HCT116 (cell line): ENCODE results near the gene SPTBN4. TPM values are rescaled to one million over a fixed set of nuclear protein-coding genes. Genes with fewer than 3 reads are reported as not detected.
A peak's percentile ranks its signal among the peaks of the same experiment; 100 is the strongest.

Source experiments
- ATAC-seq: fragments of 200-7000 bp; cut with Tn5 transposase; 2 replicates; pipeline ENCODE4 v1.9.1; 2020; ENCODE audit warnings: mild to moderate bottlenecking, moderate library complexity
- BruUV-seq: library from RNA; stranded (reverse); fragments of 400-500 nt; replicated peaks from 2 replicates; lab custom pipeline; 2021; lab: Mats Ljungman, UMichigan
- CTCF ChIA-PET: fragments of 300-600 bp; sonication (Branson Sonifier 250); formaldehyde crosslinking; loops from one replicate; lab custom pipeline; 2021; ENCODE audit warnings: antibody characterized with exemption; lab: Charles Lee
- POLR2A ChIA-PET: fragments of 300-600, 350-600 bp; sonication (Branson Sonifier 250); formaldehyde crosslinking; loops from one replicate; lab custom pipeline; 2021; ENCODE audit warnings: antibody characterized with exemption; lab: Charles Lee
- RAD21 ChIA-PET, 2 experiments: fragments of 300-600 bp; sonication (Branson Sonifier 250); formaldehyde crosslinking; loops; one replicate each; lab custom pipeline; 2023; ENCODE audit warnings: low total read pairs in 2 of 2; ENCODE audit not compliant: uncharacterized antibody in 2 of 2, unreplicated experiment in 2 of 2, low non-redundant PET in 1 of 2; lab: Charles Lee
- DNase-seq: peaks from one replicate; pipeline ENCODE4 v3.0.0-alpha.2; 2010; ENCODE audit warnings: low read depth, low spot score
- H2AFZ ChIP-seq: fragments of 200-600 bp; shearing (Covaris generic), sonication (generic); 2 replicates; pipeline ENCODE4 v1.6.1; 2017; ENCODE audit warnings: low read depth, mixed run types, mixed read lengths, antibody characterized with exemption, low read length; ENCODE audit not compliant: poor library complexity, severe bottlenecking
- H3K27ac ChIP-seq: 2 replicates; pipeline ENCODE4 v1.5.1; 2012; ENCODE audit warnings: low read depth, low read length
- H3K27me3 ChIP-seq: fragments of 200-600 bp; sonication (generic); 2 replicates; pipeline ENCODE4 v1.6.1; 2016; ENCODE audit warnings: mixed run types, low read length, mixed read lengths; ENCODE audit not compliant: insufficient read depth
- H3K36me3 ChIP-seq, 2 experiments: fragments of 200-500 bp in 1 of 2; fragments of 200-600 bp in 1 of 2; sonication (Bioruptor generic) in 1 of 2; sonication (generic) in 1 of 2; 2 replicates each; pipeline versions ENCODE4 v1.5.1 to v1.6.1; 2014 to 2016; ENCODE audit warnings: low read length in 2 of 2, inconsistent platforms in 1 of 2, mixed read lengths in 1 of 2, mixed run types in 1 of 2; ENCODE audit not compliant: insufficient read depth in 2 of 2, control insufficient read depth in 1 of 2
- H3K4me1 ChIP-seq, 2 experiments: fragments of 200-600 bp in 1 of 2; sonication (generic) in 1 of 2; 2 replicates each; pipeline versions ENCODE4 v1.5.1 to v1.6.1; 2012 to 2017; ENCODE audit warnings: low read length in 2 of 2, inconsistent platforms in 1 of 2, mild to moderate bottlenecking in 1 of 2, mixed read lengths in 1 of 2, mixed run types in 1 of 2, moderate library complexity in 1 of 2; ENCODE audit not compliant: insufficient read depth in 2 of 2, control insufficient read depth in 1 of 2
- H3K4me2 ChIP-seq: fragments of 200-600 bp; sonication (generic); 2 replicates; pipeline ENCODE4 v1.6.1; 2017; ENCODE audit warnings: mixed run types, low read length, mixed read lengths
- H3K4me3 ChIP-seq, 2 experiments: fragments of 200-600 bp in 1 of 2; sonication (generic) in 1 of 2; replicated peaks in 1 of 2; 2 replicates each; pipeline ENCODE4 v1.5.1; 2011 to 2016; ENCODE audit warnings: low read length in 2 of 2, control low read depth in 1 of 2, low read depth in 1 of 2, mild to moderate bottlenecking in 1 of 2, mixed read lengths in 1 of 2, mixed run types in 1 of 2
- H3K79me2 ChIP-seq: fragments of 200-600 bp; sonication (generic); 2 replicates; pipeline ENCODE4 v1.6.1; 2017; ENCODE audit warnings: mild to moderate bottlenecking, mixed run types, low read length, moderate library complexity, mixed read lengths; ENCODE audit not compliant: insufficient read depth
- H3K9ac ChIP-seq: fragments of 200-600 bp; sonication (generic); 2 replicates; pipeline ENCODE4 v1.6.1; 2016; ENCODE audit warnings: low read length, mixed read lengths
- H3K9me2 ChIP-seq: fragments of 200-600 bp; sonication (generic), shearing (Covaris generic); 2 replicates; pipeline ENCODE4 v1.6.1; 2017; ENCODE audit warnings: mixed run types, mild to moderate bottlenecking, moderate library complexity; ENCODE audit not compliant: insufficient read depth
- H3K9me3 ChIP-seq, 2 experiments: fragments of 200-500 bp in 1 of 2; fragments of 200-600 bp in 1 of 2; sonication (Bioruptor generic) in 1 of 2; sonication (generic) in 1 of 2; 2 replicates each; pipeline ENCODE4 v1.6.1; 2014 to 2017; ENCODE audit warnings: low read length in 2 of 2, mixed read lengths in 2 of 2, inconsistent platforms in 1 of 2, low read depth in 1 of 2, mild to moderate bottlenecking in 1 of 2, mixed run types in 1 of 2, moderate library complexity in 1 of 2; ENCODE audit not compliant: control insufficient read depth in 1 of 2, insufficient read depth in 1 of 2
- H4K20me1 ChIP-seq: fragments of 200-600 bp; sonication (generic), shearing (Covaris generic); 2 replicates; pipeline ENCODE4 v1.6.1; 2017; ENCODE audit warnings: mixed run types, mild to moderate bottlenecking, moderate library complexity; ENCODE audit not compliant: insufficient read depth
- CTCF ChIP-seq, 3 experiments: fragments of 200-600 bp in 1 of 3; sonication (generic) in 1 of 3; IDR thresholded peaks in 2 of 3; conservative IDR thresholded peaks in 1 of 3; 2 replicates each; pipeline ENCODE4 v1.5.1; 2012 to 2017; ENCODE audit warnings: low read depth in 2 of 3, low read length in 2 of 3, antibody characterized with exemption in 1 of 3, borderline replicate concordance in 1 of 3, control low read depth in 1 of 3, mild to moderate bottlenecking in 1 of 3, mixed read lengths in 1 of 3, mixed run types in 1 of 3, moderate library complexity in 1 of 3; ENCODE audit not compliant: insufficient read depth in 1 of 3
- EGR1 ChIP-seq: IDR thresholded peaks from 2 replicates; pipeline ENCODE4 v1.6.1; 2012; ENCODE audit warnings: low read depth
- FOSL1 ChIP-seq: IDR thresholded peaks from 2 replicates; pipeline ENCODE4 v1.6.1; 2012; ENCODE audit warnings: low read depth
- POLR2AphosphoS5 ChIP-seq: IDR thresholded peaks from 2 replicates; pipeline ENCODE4 v1.6.1; 2011; ENCODE audit warnings: mild to moderate bottlenecking, low read depth, low read length, moderate library complexity
- RAD21 ChIP-seq: IDR thresholded peaks from 2 replicates; pipeline ENCODE4 v1.6.1; 2012; ENCODE audit warnings: low read depth, mild to moderate bottlenecking
- SP1 ChIP-seq: IDR thresholded peaks from 2 replicates; pipeline ENCODE4 v1.6.1; 2012; ENCODE audit warnings: low read depth
- SRF ChIP-seq: IDR thresholded peaks from 2 replicates; pipeline ENCODE4 v1.6.1; 2012; ENCODE audit warnings: low read depth
- intact Hi-C: fragments of 100-400 bp; cut with micrococcal nuclease; formaldehyde crosslinking; loops from 2 replicates; pipeline ENCODE4 v1.10.0; 2022
- total RNA-seq: library from RNA; stranded (reverse); gene quantifications from one replicate; pipeline ENCODE4 v1.2.1, GENCODE V29; 2021; ENCODE audit not compliant: unreplicated experiment

SPTBN4 gene
- total RNA-seq, 1 experiment from 2014 or later = 4.6 TPM

GRCh38 chr19:40529093-40529954 is 62.5 kb downstream of the SPTBN4 start:
- RAD21 ChIA-PET = no interaction called here
- intact Hi-C loops = loop anchor here (10.0 kb wide), 2 partner anchors 225 to 385 kb away; no protein-coding TSS in a partner anchor
- no peaks in the 10 kb centered on the region for H3K79me2 ChIP-seq
- peak overlapping the region; percentile 22 for H3K9ac ChIP-seq
- peaks cover 0 to 4% of the 10 kb centered on the region in 2 experiments; a peak in 1 of 4 replicates for H3K36me3 ChIP-seq
- no peaks in the 10 kb centered on the region for H4K20me1 ChIP-seq
- POLR2A ChIA-PET = no interaction called here
- DNase-seq = peak; percentile 78
- peaks cover 22 to 29% of the 10 kb centered on the region in 2 experiments for H3K4me1 ChIP-seq
- H3K9me3 ChIP-seq = peaks cover 0 to 5% of the 10 kb centered on the region in 2 experiments; a peak in 2 of 4 replicates
- 0 out of 2 replicates have a peak, but pooled peaks have one; percentile 27 for TF ChIP-seq POLR2AphosphoS5
- no peak for TF ChIP-seq SRF
- no peak for TF ChIP-seq FOSL1
- peak; percentile 51 for TF ChIP-seq RAD21
- no peak for TF ChIP-seq SP1
- peak; percentile 100 for TF ChIP-seq EGR1
- peak; percentile 81 to 91 (median 86) for TF ChIP-seq CTCF (IDR thresholded peaks at IDR 0.05 in 2 of 3, conservative IDR thresholded peaks at IDR 0.05 in 1 of 3; ENCODE audit: borderline replicate concordance in 1 of 3, insufficient read depth in 1 of 3, low read depth in 2 of 3, low read length in 2 of 3)
- TF ChIP-seq, all 23 proteins: peak for 4
- CTCF ChIA-PET = no interaction called here
- no peaks in the 10 kb centered on the region for H3K9me2 ChIP-seq
- peak overlapping the region; percentile 2 for H2AFZ ChIP-seq
- peak overlapping the region; percentile 69 for H3K4me2 ChIP-seq
- peak overlapping the region; percentile 54 for H3K27ac ChIP-seq
- peak; percentile 76 for ATAC-seq
- no TSS peak for BruUV-seq
- peak overlapping the region; percentile 27 to 30 for H3K4me3 ChIP-seq
- no peaks in the 10 kb centered on the region for H3K27me3 ChIP-seq
